Measurements from ENCODE around the gene POGLUT3.

DNA sequence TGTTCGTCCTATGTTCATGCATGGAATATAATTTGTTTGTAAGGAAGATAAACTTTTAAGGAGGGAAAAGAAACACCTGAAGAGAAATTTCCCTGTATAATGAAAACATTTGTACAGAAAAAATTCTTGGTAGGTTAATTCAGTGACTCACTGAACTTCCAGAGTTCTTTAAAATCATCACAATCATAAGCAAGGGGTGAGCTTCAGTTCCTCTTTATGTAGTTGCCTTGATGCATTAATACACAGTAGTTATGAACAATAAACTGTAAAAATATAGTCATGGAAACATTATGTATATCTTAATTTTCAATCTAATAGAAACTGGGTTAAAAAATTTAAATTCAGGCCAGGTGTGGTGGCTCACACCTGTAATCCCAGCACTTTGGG, 29.7 kb downstream of the POGLUT3 start:
- TF ChIP-seq, protein P1, sequence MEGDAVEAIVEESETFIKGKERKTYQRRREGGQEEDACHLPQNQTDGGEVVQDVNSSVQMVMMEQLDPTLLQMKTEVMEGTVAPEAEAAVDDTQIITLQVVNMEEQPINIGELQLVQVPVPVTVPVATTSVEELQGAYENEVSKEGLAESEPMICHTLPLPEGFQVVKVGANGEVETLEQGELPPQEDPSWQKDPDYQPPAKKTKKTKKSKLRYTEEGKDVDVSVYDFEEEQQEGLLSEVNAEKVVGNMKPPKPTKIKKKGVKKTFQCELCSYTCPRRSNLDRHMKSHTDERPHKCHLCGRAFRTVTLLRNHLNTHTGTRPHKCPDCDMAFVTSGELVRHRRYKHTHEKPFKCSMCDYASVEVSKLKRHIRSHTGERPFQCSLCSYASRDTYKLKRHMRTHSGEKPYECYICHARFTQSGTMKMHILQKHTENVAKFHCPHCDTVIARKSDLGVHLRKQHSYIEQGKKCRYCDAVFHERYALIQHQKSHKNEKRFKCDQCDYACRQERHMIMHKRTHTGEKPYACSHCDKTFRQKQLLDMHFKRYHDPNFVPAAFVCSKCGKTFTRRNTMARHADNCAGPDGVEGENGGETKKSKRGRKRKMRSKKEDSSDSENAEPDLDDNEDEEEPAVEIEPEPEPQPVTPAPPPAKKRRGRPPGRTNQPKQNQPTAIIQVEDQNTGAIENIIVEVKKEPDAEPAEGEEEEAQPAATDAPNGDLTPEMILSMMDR (IDR thresholded peaks at IDR 0.05), result no peak
- no peak for TF ChIP-seq POLR2A (IDR thresholded peaks at IDR 0.05)

Data from uterus (tissue), 2 donors.